ENCODE data around the gene SNAP23.

DNA sequence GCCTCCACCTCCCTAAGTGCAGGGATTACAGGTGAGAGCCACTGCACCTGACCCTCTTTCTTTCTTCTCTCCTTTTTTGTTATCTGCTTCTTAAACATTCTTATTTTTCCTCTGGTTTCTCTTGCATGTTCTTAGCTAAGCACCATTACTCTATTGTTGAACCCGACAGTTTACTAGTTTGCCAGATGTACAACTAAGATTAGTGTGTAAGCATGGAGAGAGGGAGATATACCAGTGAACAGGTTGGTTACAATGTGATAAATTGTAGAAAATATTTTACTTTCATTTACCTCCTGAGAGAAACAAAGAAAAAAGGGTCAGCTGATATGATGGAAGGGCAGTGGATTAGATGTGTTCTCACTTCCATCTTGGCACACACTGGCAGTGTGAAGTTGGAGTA is 58.1 kb downstream of the SNAP23 start:
- no peak for TF ChIP-seq POLR2A (IDR thresholded peaks at IDR 0.05)
- TF ChIP-seq, protein P1, sequence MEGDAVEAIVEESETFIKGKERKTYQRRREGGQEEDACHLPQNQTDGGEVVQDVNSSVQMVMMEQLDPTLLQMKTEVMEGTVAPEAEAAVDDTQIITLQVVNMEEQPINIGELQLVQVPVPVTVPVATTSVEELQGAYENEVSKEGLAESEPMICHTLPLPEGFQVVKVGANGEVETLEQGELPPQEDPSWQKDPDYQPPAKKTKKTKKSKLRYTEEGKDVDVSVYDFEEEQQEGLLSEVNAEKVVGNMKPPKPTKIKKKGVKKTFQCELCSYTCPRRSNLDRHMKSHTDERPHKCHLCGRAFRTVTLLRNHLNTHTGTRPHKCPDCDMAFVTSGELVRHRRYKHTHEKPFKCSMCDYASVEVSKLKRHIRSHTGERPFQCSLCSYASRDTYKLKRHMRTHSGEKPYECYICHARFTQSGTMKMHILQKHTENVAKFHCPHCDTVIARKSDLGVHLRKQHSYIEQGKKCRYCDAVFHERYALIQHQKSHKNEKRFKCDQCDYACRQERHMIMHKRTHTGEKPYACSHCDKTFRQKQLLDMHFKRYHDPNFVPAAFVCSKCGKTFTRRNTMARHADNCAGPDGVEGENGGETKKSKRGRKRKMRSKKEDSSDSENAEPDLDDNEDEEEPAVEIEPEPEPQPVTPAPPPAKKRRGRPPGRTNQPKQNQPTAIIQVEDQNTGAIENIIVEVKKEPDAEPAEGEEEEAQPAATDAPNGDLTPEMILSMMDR (IDR thresholded peaks at IDR 0.05), result no peak
